Measurements from ENCODE around the gene CTDSP2.
"Not testable (repeated sequence)": the region's sequence is repeated elsewhere in the genome, so short reads cannot be mapped to it uniquely, and the experiment has no call there.

GRCh38 chr12:57886964-57887363 is 40.4 kb upstream of the CTDSP2 start:
- not testable (repeated sequence) for TF ChIP-seq CTCF, POLR2A (IDR thresholded peaks at IDR 0.05)
